Measurements from ENCODE around the gene CCDC60.
"Not testable (repeated sequence)": the region's sequence is repeated elsewhere in the genome, so short reads cannot be mapped to it uniquely, and the experiment has no call there.

CCDC60 gene

DNA sequence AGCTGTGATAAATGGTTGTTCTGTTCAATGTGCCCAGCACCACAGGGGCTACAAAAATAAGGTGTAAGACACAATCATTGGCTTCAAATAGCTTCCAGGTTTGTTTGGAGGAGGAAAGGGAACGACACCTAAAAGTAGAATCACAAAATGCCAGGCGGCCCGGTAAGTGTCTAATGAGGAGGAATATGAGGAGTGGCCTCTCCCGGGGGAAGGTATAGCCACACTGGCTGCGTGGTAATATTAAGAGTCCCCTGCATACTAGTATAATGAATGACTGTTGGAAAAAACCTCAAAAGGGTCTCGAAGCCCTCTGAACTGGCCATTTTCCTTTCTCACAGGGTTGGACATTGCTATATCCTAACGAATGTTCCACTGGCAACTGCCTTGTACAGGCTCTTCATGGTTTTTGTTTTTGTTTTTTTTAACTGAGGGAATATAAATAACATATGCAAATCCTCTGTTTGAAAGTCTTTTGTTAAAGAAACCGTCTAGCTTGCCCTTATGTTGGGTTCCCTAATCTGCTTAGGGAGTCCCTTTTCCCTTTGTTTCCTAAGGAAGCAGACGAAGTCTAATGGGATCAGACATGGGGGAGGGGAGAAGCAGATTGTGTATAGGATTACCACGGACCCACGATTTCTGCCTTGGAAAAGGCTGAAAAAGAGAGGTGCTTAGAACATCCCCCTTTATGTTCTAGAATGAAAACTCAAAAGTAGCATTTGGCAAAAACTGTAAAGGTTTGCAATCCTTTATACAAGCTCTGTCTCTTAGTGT lies 4.2 kb downstream of the CCDC60 start:
- no peak for DNase-seq (ENCODE audit: low read depth)

DNA sequence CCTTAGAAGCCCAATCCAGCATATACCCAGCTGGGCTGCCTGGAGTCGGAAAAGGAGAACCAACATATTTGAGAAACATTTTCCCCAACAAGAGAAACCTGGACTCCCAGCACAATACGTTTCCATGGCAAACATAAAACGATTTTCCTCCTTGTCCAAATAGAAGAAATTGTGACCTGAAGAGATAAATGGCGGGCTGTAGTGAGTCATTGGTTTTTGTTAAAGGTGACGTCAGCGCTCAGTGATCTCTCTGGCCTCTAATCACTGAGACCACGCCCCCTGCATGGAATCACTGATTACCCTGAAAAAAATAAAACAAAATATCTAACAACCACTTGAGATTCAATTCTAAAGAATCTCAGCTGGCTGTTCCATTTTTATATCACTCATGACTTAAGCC lies 6.0 kb downstream of the CCDC60 start:
- DNase-seq (ENCODE audit: low read depth) = no peak

- DNase-seq (ENCODE audit: low read depth) = no peak
Measured at GRCh38 chr12:119341020-119341419, 6.5 kb downstream of the CCDC60 start.

GRCh38 chr12:119341988-119342387 lies 7.5 kb downstream of the CCDC60 start:
- DNase-seq (ENCODE audit: low read depth) = no peak

GRCh38 chr12:119343130-119343529 lies 8.6 kb downstream of the CCDC60 start:
- no peak for DNase-seq (ENCODE audit: low read depth)

- no peak for DNase-seq (ENCODE audit: low read depth)
Measured at GRCh38 chr12:119354172-119354571, 19.6 kb downstream of the CCDC60 start.

DNA sequence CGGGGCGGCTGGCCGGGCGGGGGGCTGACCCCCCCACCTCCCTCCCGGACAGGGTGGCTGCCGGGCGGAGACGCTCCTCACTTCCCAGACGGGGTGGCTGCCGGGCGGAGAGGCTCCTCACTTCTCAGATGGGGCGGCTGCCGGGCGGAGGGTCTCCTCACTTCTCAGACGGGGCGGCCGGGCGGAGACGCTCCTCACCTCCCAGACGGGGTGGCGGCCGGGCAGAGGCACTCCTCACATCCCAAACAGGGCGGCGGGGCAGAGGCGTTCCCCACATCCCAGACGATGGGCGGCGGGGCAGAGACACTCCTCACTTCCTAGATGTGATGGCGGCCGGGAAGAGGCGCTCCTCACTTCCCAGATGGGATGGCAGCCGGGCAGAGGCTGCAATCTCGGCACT lies 25.8 kb downstream of the CCDC60 start:
- DNase-seq (ENCODE audit: low read depth) = not testable (repeated sequence)

- DNase-seq (ENCODE audit: low read depth) = no peak
Measured at GRCh38 chr12:119363037-119363436, 28.5 kb downstream of the CCDC60 start.

- no peak for DNase-seq (ENCODE audit: low read depth)
Measured at GRCh38 chr12:119363490-119363889, 29.0 kb downstream of the CCDC60 start.

- no peak for DNase-seq (ENCODE audit: low read depth)
Measured at GRCh38 chr12:119365451-119365850, 30.9 kb downstream of the CCDC60 start.

- DNase-seq (ENCODE audit: low read depth) = no peak
Measured at GRCh38 chr12:119366007-119366406, 31.5 kb downstream of the CCDC60 start.

GRCh38 chr12:119369161-119369560 lies 34.6 kb downstream of the CCDC60 start:
- DNase-seq (ENCODE audit: low read depth) = no peak

GRCh38 chr12:119369907-119370546 lies 35.5 kb downstream of the CCDC60 start:
- no peak for DNase-seq (ENCODE audit: low read depth)

- DNase-seq (ENCODE audit: low read depth) = no peak
Measured at GRCh38 chr12:119372540-119372939, 38.0 kb downstream of the CCDC60 start.

DNA sequence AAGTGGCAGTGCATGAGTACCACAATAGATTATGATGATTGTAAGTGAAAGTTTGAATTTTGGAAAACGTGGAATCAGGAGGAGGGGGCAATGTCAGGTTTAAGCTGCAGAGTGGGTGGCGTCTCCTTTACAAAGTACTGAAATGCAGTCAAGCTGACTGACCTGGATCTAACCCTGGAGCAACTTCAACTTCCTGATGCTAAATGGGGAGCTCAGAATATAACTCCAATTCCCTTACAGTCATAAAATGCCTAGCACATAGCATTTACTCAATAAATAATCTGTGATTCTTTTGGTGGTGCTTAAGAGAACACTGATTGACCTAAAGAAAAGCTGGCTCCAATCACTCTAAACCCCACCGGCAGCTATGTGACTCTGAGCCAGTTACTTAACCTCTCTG lies 38.5 kb downstream of the CCDC60 start:
- no peak for DNase-seq (ENCODE audit: low read depth)

GRCh38 chr12:119373666-119374065 lies 39.1 kb downstream of the CCDC60 start:
- DNase-seq (ENCODE audit: low read depth) = no peak

- no peak for DNase-seq (ENCODE audit: low read depth)
Measured at GRCh38 chr12:119374635-119375034, 40.1 kb downstream of the CCDC60 start.

DNA sequence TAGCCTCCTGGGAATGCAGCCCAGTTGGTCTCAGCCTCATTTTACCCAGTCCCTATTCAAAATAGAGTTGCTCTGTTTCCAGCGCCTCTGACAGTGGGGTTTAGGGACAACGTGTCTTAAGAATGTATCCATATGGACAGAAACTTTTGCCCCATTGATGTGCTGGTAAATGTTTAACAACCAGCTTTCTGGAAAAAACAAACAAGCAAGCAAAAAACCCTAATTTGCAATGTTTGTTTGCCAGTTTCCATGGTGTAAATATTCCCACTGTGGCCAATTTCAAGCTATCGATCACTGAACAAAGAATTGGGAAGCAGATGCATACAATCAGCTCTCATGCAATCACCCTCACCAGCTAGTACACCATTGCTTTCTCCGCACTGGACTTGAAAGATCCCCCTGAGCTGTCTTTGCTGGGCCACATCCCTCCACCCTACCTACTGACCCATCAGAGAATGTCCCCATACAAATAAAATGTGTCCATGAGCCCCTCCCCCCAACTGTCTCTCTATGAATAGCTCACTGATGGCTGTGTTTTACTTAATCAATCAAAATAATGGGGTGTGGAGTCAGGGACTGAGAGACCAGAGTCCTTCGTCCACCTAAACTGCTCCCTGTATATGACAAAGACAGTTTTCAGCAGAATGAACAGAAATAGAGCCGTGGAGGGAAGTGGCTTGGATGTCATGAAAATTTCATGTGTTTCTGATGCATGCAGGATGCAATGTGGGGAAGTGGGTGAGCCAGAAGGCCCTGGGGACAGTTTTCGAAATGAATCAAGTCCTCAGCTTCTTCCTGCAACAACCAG lies 40.8 kb downstream of the CCDC60 start:
- no peak for DNase-seq (ENCODE audit: low read depth)

- no peak for DNase-seq (ENCODE audit: low read depth)
Measured at GRCh38 chr12:119375883-119376190, 41.3 kb downstream of the CCDC60 start.

DNA sequence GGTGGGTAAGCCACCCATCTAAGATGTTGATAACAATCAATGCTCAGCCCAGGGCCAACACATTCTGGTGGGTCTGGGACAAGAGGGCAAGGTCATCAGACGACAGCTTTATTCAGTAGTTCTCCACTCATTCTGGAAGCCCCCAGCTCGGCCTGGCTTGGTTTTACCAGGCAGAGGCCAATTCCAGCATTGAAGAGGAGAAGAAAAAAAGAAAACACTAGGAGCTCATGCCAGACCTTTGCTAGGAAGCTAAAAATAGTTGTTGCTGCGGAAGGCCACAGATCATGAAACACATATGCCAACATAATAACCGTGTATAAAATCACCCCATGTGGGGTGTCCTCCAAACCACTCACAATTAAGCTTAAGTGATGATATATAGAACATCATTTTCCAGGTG lies 44.4 kb downstream of the CCDC60 start:
- no peak for DNase-seq (ENCODE audit: low read depth)

- no peak for DNase-seq (ENCODE audit: low read depth)
Measured at GRCh38 chr12:119381471-119382235, 47.1 kb downstream of the CCDC60 start.

GRCh38 chr12:119383206-119383605 lies 48.7 kb downstream of the CCDC60 start:
- no peak for DNase-seq (ENCODE audit: low read depth)

All from T-helper 22 cell (primary cell).